RWPE2 (cell line): ENCODE measurements around the gene AP4E1.
A peak's percentile ranks its signal among the peaks of the same experiment; 100 is the strongest.

ENCODE experiments used
- ATAC-seq: fragments of 200-7000 bp; cut with Tn5 transposase; 3 replicates; pipeline ENCODE4 v1.9.1; 2021; ENCODE audit warnings: low read depth
- DNase-seq: peaks from one replicate; pipeline ENCODE4 v3.0.0-alpha.2; 2020; ENCODE audit warnings: low spot score
- H3K27ac ChIP-seq: fragments of 450-650 bp; 2 replicates; pipeline ENCODE4 v1.5.1; 2017; ENCODE audit warnings: mild to moderate bottlenecking; ENCODE audit not compliant: poor library complexity, severe bottlenecking
- H3K27me3 ChIP-seq: fragments of 250-450 bp; sonication (Bioruptor Pico); 2 replicates; pipeline ENCODE4 v1.5.1; 2021; ENCODE audit warnings: mild to moderate bottlenecking, moderate library complexity; ENCODE audit not compliant: insufficient read depth, poor library complexity, severe bottlenecking
- H3K36me3 ChIP-seq: fragments of 250-450 bp; sonication (Bioruptor Pico); 2 replicates; pipeline ENCODE4 v1.5.1; 2020; ENCODE audit warnings: low read depth, mild to moderate bottlenecking, moderate library complexity
- H3K4me1 ChIP-seq: fragments of 250-450 bp; sonication (Bioruptor Pico); 2 replicates; pipeline ENCODE4 v1.5.1; 2021; ENCODE audit warnings: mild to moderate bottlenecking, moderate library complexity; ENCODE audit not compliant: insufficient read depth, poor library complexity, severe bottlenecking
- H3K4me3 ChIP-seq: fragments of 250-450 bp; sonication (Bioruptor Pico); 2 replicates; pipeline ENCODE4 v1.5.1; 2021; ENCODE audit warnings: mild to moderate bottlenecking, moderate library complexity; ENCODE audit not compliant: severe bottlenecking
- H3K9me3 ChIP-seq: fragments of 250-450 bp; sonication (Bioruptor Pico); 2 replicates; pipeline ENCODE4 v1.5.1; 2021; ENCODE audit warnings: mild to moderate bottlenecking, moderate library complexity; ENCODE audit not compliant: severe bottlenecking
- TF ChIP-seq, protein P1 (sequence below): fragments of 450-650 bp; IDR thresholded peaks from one replicate; pipeline ENCODE4 v1.5.1; 2017; ENCODE audit warnings: mild to moderate bottlenecking, moderate library complexity; ENCODE audit not compliant: poor library complexity, severe bottlenecking

Gene AP4E1

DNA sequence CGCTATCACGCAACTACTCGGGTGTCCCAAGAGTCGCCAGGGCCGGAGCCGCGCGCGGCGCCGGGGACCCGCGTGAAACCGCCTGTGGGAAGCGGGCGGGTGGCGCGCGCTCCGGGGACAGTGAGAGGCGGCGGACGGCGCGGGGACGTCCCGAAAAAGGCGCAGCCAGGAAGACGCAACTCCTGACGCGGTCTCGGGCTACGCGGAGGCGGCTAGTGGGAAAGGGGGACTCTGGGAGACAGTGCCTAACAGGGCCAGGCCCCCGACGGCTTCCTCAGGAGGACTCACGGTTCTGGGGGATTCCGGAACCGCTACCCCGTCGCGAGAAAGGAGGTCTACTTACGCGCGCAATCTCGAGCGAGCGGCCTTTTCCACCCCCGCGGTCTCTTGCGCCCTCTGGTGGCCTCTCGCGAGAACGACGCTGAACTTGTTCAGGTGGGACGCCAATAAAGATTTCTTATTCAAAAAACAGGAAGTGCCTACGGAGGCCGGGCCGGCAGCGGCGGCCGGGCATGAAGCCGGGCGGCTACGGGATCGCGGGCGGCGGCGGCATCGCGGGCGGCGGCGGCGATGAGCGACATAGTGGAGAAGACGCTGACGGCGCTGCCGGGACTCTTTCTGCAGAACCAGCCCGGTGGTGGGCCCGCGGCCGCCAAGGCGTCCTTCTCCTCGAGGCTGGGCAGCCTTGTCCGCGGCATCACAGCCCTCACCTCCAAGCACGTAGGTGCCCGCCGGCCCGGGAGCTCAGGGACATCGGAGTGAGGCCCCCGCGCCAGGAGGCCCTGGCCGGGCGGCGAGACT, at the start of gene AP4E1:
AP4E1 (plus strand) TSS at position 475 of the 801 bp plus-strand sequence; CDS start at position 571, 96 bp downstream.
- peak; percentile 57 for ATAC-seq
- TF ChIP-seq, protein P1, sequence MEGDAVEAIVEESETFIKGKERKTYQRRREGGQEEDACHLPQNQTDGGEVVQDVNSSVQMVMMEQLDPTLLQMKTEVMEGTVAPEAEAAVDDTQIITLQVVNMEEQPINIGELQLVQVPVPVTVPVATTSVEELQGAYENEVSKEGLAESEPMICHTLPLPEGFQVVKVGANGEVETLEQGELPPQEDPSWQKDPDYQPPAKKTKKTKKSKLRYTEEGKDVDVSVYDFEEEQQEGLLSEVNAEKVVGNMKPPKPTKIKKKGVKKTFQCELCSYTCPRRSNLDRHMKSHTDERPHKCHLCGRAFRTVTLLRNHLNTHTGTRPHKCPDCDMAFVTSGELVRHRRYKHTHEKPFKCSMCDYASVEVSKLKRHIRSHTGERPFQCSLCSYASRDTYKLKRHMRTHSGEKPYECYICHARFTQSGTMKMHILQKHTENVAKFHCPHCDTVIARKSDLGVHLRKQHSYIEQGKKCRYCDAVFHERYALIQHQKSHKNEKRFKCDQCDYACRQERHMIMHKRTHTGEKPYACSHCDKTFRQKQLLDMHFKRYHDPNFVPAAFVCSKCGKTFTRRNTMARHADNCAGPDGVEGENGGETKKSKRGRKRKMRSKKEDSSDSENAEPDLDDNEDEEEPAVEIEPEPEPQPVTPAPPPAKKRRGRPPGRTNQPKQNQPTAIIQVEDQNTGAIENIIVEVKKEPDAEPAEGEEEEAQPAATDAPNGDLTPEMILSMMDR, result peak; percentile 100
- no peaks in the 10 kb centered on the region for H3K27me3 ChIP-seq
- peak; percentile 90 for DNase-seq
- H3K4me1 ChIP-seq, result peaks cover 20% of the 10 kb centered on the region
- H3K36me3 ChIP-seq, result peaks cover 28% of the 10 kb centered on the region
- H3K9me3 ChIP-seq, result no peaks in the 10 kb centered on the region
- peak within 1 kb of the TSS; percentile 93 for H3K27ac ChIP-seq
- peak within 1 kb of the TSS; percentile 83 for H3K4me3 ChIP-seq

DNA sequence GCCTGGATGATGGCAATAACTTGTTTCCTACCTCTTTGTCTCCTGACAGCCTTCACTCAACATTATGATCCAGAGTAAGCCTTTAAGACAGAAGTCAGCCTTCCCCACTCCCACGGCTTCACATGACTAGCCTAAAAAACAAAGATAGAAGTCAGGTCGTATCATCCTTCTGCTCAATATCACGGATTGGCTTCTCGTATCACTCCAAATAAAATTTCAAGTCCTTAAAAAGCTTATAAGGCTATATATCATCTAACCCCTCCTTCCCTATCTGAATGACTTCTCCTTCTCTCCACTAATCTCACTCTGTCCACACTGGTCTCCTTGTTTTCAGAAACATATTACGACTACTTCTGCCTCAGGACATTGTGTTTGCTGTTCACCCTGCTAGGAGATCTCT, 47.7 kb upstream of the AP4E1 start:
- H3K27me3 ChIP-seq, result no peaks in the 10 kb centered on the region
- TF ChIP-seq, protein P1, result no peak
- H3K4me3 ChIP-seq, result no peak overlapping the region
- no peaks in the 10 kb centered on the region for H3K36me3 ChIP-seq
- no peak overlapping the region for H3K27ac ChIP-seq
- DNase-seq (no peak), ATAC-seq (no peak)
- no peaks in the 10 kb centered on the region for H3K4me1 ChIP-seq
- H3K9me3 ChIP-seq, result no peaks in the 10 kb centered on the region

DNA sequence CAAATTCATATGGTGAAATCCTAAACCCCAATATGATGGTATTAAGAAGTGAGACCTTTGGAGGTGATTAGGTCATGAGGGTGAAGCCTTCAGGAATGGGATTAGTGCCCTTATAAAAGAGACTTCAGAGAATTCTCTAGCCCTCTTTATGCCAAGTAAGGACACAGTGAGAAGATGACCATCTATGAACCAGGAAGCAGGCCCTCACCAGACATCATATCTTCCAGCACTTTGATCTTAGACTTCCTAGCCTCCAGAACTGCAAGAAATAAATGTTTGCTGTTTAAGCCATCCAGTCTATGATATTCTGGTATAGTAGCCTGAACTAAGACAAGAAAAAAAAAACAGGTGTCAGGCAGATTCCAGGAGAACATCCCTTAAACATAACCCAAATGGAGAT, 45.9 kb upstream of the AP4E1 start:
- ATAC-seq, result no peak

DNA sequence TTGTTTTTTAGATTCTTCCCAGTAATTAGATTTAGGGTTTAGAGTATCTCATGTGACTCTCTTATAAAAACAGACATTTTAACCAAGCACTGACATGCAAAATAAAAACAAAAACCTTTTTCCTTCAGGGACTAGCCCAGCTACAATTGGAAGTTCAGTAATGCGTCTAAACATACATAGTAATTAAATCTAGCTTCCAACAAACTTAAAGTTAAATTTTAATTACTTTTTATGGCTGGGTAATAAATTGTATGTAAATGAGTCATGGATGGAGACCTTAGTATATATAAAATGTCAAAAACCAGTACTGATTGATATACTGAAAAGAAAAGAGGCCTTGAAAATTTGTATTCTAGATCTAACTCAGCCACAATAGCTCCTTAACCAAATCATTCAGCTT, 43.6 kb upstream of the AP4E1 start:
- TF ChIP-seq, protein P1, result no peak
- Histone ChIP-seq H3K4me3 (no peak overlapping the region), H3K27me3 (no peaks in the 10 kb centered on the region), H3K27ac (no peak overlapping the region), H3K36me3 (no peaks in the 10 kb centered on the region), H3K4me1 (no peaks in the 10 kb centered on the region), H3K9me3 (no peaks in the 10 kb centered on the region)
- ATAC-seq (no peak), DNase-seq (no peak)

More for the DNA sequence above, 45.9 kb upstream of the AP4E1 start:
- H3K27me3 ChIP-seq, result no peaks in the 10 kb centered on the region
- TF ChIP-seq, protein P1, result no peak
- DNase-seq, result no peak
- no peak overlapping the region for H3K4me3 ChIP-seq
- no peaks in the 10 kb centered on the region for H3K9me3 ChIP-seq
- H3K27ac ChIP-seq, result no peak overlapping the region
- no peaks in the 10 kb centered on the region for H3K36me3 ChIP-seq
- no peaks in the 10 kb centered on the region for H3K4me1 ChIP-seq
